DMS79 (cell line): ENCODE data around the gene LILRA5.
"Not testable (repeated sequence)": the region's sequence is repeated elsewhere in the genome, so short reads cannot be mapped to it uniquely, and the experiment has no call there.

Source experiments
- DNase-seq: peaks from one replicate; lab custom pipeline; 2025; lab: John Stamatoyannopoulos, UW

LILRA5 gene

DNA sequence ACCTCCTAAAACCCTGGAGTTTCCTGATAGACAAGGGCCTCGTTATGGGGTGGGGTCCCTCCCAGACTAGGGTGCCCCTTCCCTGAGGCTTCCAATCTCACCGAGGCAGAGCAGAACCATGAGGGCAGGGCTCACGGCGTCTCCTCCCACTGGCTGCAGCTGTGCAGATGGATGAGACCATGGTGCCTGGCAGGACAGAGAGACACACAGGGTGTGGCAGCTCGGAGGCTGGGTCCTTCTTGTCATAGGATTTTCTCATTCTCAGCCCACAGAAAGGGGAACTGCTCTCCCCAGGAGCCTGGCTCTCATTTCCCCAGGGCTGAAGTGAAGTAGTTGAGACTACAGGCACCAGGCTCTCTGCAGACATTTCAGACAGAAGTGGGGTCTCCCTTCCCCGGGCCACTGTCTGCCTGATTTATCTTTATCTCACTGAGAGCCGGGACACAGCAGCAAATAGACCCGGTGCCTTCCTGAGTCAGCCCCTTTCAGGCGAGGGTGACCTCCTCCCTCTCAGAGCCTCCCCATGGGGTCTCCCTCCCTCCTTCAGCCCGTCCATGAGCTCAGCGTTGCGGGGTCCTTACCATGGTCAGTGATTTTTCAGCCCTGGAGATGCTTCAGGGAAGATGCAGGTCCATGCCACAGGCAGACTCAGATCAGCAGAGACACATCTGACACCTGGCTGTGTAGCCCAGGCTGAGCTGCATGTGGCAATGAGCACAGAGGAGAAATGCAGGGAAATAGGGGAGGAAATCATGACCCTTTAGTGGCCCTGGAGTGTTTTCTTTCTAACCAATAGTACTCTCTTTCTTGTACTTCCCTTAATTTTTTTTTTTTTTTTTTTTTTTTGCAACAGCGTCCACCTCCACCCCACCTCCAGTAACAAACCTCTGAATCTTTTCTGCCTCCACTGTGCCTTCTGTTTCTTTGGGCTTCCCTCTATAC, at the start of gene LILRA5:
Gene LILRA5 (minus strand): TSS at position 731 of the 942 bp plus-strand sequence. CDS start 147 bp downstream, at position 584.
- no peak for DNase-seq

DNA sequence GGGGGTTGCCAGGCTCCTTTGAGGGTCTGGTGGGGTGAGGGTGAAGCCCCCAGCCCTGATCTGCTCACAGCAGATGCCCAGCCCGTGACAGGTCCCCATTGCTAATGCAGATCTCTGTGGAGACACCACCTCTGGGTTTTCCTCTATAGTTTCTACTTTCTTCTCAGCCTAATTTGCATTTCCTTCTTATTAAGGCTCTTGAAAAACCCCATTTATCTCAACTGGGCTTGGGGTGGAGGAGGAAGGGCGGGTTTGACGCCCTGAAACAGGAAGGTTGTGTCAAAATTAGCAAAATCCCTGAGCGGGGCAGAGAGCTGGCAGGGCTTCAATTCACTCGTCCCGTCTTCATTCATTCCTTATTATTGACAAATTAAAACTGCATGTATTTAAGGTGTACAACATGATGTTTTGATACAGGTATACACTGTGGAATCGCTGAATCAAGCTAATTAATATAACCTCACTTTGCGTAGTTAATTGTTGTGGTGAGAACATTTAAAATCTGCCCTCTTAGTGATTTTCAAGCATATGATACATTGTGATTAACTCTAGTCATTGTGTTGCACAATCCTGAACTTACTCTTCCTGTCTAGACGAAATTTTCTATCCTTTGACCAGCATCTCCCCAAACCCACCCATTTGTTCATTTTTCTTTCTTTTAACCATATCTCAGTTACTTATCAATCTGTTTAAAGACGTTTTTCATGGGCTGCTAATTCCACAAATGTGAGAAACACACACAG, 48.9 kb upstream of the LILRA5 start:
- DNase-seq = not testable (repeated sequence)

DNA sequence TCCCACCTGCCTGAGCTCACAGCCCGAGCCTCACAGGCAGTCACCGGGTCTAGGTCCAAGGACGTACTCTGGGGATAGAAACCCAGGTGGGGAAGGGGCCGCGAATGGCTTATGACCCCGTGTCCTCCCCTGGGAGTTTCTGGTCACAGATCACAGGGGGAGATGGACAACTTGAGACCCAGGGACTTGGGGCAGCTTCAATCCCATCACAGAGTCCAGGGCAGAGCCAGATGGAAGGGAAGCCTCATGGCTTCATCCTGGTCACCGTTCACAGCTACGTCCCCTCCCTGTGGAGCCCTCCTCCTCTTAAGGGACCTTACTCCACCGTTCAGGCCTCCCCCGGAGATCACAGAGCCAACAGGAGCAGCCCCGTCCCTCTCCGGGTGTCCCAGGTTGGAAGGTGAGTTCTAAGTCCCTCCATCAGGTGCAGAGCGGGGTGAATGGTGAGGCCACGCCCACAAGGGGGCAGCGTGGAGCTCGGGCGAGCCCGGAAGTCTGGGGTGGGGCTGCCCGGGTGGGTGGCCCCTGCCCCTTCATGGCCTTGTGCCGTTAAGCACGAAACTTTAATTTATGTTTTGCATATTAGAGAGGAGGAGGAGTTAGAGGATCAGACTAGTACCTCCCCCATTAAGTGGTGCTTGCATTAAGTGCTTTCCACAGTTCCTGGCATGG, 46.3 kb upstream of the LILRA5 start:
- DNase-seq = not testable (repeated sequence)

DNA sequence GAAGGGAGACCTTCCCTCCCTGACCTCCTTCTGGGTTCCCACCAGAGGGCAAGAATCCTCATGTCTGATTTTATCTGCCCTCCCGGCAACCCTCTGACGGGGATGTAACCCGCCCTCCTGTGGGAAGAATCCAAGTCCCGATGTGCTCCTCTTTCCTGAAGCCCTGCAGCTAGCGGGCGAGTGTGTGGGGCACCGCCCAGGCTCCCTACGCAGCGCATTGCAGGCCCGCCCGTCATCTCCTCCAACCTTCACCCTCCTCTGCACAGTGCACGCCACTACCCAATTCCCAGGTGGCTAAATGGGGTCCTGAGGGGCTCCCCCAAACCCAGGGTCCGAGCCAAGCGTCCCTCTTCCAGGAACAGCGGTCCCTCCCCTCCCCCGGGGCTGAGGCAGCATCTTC, 44.4 kb upstream of the LILRA5 start:
- DNase-seq = no peak

DNA sequence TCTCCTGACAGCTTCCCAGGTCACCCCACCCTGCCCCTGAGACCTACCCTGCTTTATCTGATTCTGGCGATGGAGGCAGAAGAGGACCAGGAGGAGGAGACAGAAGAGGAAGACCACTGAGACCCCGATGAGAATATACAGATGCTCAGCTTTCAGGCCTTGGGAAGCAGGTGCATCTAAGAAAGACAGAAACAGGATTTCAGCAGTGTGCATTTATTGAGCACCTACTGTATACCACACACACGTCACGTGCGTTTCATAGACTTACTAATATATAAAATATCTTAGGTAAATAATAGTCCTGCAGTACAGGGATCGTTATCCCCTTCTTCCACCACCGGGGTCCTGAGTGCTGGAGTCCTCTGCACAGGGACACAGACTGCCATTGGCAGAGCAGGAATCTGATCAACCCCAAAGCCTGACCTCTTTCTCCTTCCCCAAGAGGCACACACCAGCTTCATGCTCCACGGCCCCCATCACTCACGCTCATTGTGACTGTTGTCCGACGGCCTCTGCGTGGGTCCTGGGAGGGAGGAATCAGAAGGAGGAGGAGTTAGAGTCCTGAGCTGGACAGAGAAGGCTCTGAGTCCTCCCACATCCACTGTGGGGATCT, 43.6 kb upstream of the LILRA5 start:
- DNase-seq = no peak

DNA sequence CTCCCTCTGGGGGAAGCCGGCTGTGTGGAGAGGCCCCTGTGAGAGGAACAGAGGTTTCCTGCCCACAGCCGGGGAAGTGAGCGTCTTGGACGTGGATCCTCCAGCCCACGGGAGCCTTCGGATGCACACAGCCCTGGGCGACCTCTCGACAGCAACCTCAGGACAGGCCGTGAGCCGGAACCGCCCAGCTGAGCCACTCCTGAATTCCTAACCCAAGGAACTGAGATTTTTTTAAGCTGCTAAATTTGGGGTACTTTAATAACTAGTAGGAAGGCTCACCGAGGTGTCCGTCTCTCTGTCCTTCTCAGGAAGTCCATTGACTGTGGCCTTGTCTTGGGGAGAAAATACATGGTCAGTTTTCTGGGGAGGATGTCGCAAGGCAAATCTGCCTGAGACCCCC, 42.7 kb upstream of the LILRA5 start:
- no peak for DNase-seq

DNA sequence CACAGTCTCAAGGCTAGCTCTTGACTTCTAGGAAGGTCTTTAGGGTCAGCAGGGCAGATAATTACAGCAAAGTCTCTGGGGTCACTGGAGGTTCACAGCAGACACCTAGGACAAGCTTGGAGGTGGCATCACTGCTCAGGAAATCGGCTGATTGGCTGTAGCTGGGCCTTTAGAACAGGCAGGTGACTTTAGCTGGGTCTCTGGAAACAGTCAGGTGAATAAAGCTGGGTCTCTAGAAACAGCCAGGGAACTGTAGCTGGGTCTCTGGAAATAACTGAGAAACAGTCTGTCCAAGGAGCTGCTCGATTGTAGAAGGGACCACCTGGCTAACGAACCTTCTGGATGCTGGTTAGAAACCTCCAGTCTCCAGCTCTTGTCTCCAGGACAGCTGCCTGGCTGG, 41.8 kb upstream of the LILRA5 start:
- no peak for DNase-seq

DNA sequence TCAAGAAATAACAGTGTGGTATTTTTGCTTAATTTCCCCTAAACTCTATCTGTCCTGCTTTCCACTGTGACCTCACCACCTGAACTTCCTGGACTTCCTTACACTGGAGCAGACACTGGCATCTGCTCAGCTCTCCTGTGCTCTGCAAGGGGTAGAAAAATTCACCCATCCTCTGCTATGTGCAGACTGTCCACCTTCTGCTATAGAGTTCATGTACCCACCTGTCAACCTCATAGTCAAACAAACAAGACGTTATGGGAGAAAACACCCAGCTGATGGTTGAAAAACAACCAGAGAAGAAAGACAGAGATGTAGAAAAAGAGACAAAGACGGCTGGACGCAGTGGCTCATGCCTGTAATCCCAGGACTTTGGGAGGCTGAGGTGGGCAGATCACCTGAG, 39.6 kb upstream of the LILRA5 start:
- DNase-seq = no peak

DNA sequence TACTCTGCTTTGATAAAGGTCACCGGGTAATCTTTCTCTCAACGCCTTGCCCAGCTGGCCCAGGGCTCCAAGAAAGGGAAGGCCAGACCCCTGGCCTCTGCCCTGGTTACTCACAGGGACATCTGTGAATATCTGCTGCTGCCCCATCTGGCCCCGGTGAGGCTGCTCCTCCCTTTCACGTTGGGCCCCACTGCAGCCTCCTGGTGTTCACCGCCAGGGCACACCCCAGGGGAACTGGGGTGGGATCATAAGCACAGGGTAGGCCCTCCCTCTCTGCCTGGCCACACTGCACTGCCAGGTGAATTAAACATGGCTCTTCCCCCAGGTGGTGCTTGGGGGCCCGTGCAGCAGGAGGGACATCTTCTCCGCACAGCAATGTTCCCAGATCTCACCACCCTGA, 39.1 kb upstream of the LILRA5 start:
- no peak for DNase-seq

DNA sequence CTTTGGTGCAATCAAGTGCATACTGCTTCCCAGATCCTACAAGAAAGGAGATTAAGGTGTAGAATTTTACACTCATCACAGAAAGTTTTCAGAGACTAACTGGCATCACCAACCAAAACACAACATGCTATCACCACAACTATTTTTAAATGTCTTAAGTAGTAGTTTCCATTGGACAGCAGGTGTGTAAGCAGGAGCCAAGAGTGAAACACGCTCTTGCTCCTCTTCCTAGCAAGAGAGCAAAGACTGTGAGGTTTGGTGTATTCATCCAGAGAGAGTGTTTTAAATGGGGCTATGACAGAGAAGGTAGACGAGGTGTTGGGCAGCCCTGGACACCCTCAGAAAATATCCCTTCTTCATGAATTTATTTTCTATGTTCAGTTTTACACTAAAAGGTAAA, 38.5 kb upstream of the LILRA5 start:
- no peak for DNase-seq

DNA sequence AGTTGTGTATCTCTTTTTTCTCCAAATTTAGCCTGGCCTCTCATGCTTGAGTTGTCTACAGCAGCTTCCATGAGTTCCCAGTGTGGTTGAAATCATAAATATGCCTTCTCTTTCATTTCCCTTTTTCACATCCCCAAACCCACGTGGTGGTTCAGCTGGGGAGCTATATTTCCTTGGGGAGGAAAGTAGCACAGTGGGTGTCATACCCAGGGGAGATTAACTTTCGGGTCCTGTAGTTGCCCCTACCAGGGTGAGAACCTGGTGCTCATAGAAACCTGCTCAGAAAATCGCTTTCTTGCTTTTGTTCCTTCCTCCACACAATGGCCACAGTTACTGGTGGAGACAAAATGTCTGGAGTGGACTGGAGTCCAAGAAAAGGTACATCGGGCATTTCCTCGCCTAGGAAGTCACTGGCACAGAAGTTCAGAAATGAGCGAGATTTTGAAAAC, 33.0 kb upstream of the LILRA5 start:
- DNase-seq = no peak

DNA sequence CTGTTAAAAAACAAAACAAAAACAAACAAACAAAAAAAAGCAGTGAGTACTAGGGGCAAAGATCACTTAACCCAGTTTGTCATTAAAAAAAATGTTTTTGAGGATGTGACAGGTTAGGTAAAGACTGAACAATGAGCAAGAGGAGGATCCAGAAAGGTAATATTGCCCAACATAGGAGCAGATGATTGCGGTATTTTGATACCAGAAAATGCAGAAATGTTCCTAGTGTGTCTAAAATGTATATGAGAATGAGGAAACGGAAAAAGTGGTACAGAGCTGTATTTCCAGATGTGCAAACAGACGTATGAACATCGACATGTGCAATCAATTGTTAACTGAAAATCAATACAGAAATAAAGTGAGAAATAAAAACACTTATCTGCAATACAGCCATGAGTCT, 30.9 kb upstream of the LILRA5 start:
- DNase-seq = no peak

DNA sequence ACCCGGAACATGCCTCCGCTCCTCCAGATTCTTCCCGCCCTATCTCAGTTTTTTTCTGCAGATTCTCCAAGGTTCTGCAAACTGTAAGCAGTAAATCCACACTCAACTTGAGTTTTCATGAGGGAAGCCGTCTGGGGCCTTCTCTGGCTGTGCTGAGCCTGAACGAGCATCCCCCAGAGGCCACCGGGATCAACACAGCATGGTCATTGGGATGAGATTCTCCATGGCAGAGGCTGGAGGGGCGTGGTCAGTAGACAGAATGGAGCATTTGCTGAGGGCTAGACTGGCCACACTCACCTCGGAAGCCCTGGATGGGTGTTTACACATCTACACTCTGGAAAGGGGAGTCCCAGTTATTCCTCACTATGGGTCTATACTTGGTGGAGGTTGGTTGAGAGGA, 28.3 kb upstream of the LILRA5 start:
- DNase-seq = no peak

DNA sequence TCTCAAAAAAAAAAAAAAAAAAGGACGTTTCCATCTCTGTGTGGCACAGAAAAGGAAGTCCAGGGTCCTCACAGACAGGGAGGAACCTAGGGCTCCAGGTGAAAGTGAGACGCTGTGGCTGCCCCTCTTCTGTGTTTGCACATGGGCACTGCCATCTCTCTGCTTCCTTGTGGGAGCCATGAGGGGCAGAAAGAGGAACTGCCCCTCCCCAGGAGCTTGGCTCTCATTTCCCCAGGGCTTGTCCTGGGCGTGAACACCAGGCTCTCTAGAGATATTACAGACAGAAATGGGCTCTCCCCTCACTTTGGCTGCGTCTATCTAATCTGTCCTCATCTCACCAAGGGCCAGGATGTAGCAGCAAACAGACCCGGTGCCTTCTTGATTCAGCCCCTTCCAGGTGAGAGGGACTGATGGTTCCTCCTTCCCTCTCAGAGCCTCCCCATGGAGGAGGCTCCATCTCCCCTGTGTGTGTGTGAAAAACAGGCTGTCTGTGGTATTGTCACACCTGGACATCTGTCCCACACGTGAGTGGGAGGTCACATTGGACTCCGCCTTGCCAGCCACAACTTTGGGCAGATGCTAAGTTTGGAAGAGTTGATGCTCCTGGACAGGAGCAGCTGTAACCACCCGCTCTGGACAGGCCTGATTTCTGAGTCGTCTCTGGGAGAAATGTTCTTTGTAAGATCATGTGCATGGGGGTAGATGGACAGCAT, 26.8 kb upstream of the LILRA5 start:
- DNase-seq = no peak

DNA sequence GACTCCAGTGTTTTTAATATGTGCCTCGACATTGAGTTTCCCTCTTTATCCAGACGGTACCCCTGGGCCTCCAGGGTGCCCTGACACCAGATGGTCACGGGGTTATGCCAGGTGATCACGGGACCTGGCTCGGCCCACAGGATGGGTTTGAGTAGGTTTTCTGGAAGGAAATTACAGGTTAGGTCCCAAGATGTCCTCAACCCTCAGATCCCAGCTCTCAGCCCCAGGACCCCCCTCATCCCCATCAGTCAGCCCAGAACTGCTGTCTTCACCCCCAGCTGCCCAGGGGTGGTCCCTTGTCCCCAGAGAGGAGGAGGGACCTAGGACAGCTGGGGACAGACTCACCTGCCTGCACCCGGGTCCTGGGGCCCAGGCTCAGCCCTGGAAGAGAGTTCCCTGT, 25.6 kb upstream of the LILRA5 start:
- no peak for DNase-seq

DNA sequence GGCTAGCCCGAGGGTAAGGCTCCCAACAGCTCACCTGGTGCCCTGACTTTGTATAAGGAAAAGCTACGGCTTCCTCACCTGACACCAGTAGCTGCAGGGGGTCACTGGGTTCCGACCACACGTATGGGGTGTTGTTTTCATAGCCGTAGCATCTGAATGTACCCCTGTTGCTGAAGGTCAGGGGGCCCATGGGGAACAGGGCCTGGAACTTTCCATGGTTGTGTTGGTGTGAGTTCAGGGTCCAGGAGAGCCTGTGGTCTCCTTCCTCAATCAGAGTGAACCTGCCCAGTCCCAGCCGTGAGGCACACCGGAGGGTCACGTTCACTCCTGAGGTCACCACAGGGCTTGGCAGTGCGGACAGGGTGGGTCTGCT, 24.9 kb upstream of the LILRA5 start:
- no peak for DNase-seq

DNA sequence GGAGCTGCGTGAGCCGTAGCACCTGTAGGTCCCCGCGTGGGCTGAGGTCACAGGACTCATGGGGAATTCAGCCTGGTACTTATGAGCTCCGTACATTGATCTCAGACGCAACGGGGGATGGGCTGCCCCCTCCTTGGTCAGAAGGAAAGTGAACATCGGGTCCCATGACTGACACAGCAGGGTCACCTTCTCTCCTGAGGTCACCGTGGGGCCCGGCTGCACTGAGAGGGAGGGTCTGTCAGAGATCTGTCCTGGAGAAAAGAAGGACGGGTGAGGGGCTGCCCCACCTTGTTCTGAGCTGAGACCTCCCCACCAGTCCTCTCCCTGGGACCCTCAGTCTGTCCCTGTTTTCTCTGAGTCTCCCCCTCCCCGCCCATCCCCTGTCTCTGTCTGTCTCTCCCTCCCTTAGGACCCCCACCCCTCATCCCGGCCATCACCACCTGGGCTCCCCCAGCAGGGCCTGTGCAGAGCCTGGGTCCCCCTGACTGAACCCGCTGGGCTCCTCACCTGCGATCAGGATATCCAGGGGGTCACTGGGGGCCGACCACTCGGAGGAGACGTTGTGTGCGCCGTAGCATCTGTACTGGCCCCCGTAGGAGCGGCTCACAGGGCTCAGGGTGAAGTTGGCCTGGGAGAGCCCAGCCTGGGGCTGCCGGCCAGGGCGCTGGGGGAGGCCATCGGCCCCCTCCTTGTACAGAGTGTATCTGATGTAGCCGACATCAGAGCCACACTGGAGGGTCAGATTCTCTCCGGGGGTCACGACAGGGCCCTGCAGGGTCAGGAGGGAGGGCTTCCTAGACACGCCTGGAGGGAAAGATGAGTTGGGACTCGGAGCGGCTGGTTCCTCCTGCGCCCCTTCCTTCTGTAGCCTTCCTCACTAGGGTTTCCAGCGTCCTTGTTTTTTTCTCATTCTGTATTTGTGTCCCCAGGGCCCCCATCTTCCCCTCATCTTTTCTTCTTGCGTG, 24.2 kb upstream of the LILRA5 start:
- DNase-seq = no peak

DNA sequence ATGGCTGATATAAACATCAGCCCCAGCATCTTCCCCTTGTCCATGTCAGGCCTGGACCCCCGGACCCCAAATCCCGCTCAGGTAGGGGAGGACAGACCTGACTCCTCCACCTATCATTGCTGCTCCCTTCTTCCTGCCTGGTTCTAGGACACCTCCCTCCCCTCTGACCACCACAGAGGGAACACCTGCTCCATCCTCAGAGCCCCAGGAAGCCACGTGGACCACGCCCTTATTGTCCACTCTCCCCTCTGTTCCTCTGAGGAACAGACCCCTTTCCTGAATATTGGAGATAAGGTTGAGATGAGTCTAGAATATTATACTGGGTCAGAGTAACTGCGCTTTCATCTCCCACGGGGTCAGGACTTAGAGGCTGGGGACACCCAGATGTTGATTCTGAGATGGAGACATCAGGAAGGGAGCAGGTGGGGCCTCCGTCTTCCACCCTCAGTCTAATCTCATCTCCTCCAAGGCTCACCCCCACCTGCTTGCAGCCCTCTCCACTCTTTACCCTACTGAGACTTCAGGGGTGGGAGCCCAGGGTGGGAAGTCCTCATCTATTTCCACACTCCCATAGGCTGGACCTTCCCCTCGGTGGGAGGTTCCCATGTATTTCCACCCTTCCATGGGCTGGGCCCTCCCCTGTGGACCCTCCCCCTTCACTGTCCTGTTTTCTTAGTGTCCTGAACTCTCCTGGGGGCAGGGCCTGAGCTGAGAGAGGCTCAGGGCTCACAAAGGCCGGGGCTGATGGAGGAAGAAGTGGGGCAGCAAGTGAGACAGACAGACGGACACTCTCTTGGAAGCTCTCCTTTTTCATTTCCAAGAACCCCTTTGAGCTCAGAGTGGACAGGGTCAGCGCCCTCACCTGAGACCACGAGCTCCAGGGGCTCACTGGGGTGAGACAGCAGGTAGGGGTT, 23.3 kb upstream of the LILRA5 start:
- DNase-seq = no peak

DNA sequence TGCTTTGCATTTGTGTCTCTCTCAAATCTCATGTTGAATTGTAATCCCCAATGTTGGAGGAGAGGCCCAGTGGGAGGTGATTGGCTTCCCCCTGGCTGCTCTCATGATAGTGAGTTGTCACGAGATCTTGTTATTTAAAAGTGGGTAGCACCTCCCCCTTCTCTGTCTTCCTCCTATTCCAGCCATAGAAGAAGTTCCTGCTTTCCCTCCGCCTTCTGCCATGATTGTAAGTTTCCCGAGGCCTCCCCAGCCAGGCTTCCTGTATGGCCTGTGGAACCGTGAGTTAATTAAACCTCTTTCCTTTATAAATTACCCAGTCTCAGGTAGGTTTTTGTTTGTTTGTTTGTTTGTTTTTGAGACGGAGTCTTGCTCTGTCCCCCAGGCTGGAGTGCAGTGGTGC, 22.2 kb upstream of the LILRA5 start:
- DNase-seq = no peak
